Measurements from ENCODE around the gene DNAAF8.

- TF ChIP-seq POLR2A (IDR thresholded peaks at IDR 0.05) (no peak), CTCF (IDR thresholded peaks at IDR 0.05) (no peak)
Measured at GRCh38 chr16:4753227-4753626, 18.9 kb downstream of the DNAAF8 start.
